Measurements from ENCODE around the gene UTP25. TPM values are rescaled to one million over a fixed set of nuclear protein-coding genes. Genes with fewer than 3 reads are reported as not detected.

The UTP25 gene
- total RNA-seq, 1 experiment from 2014 or later, result 12.7 TPM

DNA sequence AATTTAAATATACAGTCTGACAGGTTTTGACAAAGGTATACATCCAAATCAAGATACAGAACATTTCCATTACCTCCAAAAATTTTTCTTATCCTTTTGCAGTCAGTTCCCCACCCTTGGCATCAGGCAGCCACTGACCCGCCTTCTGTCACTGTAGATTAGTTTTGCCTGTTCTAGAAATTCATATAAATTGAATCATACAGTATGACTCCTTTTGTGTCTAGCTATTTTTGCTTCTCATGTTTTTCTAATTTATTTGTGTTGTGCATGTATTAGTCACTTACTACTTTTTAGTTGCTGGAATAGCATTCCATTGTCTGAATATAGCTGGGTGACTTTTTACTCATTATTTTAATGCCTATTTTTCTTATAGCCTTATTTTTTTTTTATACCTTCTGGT is 3.8 kb downstream of the UTP25 start:
- Histone ChIP-seq H3K27me3 (ENCODE audit: insufficient read depth, low read length) (no peaks in the 10 kb centered on the region), H3K4me2 (ENCODE audit: low read length) (no peak overlapping the region), H3K9me2 (ENCODE audit: insufficient read depth) (no peaks in the 10 kb centered on the region), H3K9me3 (ENCODE audit: control insufficient read depth in 1 of 2, insufficient read depth in 1 of 2, low read depth in 1 of 2, low read length in 2 of 2) (no peaks in the 10 kb centered on the region), H4K20me1 (ENCODE audit: insufficient read depth) (no peaks in the 10 kb centered on the region), H3K4me1 (ENCODE audit: control insufficient read depth in 1 of 2, insufficient read depth in 2 of 2, low read length in 2 of 2) (peaks cover 0 to 26% of the 10 kb centered on the region in 2 experiments; a peak in 1 of 4 replicates), H3K4me3 (replicated peaks in 1 of 2; ENCODE audit: low read depth in 1 of 2, low read length in 2 of 2) (no peak overlapping the region), H2AFZ (ENCODE audit: low read depth, low read length, poor library complexity, severe bottlenecking) (no peak overlapping the region), H3K27ac (ENCODE audit: low read depth, low read length) (no peak overlapping the region), H3K36me3 (ENCODE audit: control insufficient read depth in 1 of 2, insufficient read depth in 2 of 2, low read length in 2 of 2) (peaks cover 42 to 44% of the 10 kb centered on the region in 2 experiments), H3K79me2 (ENCODE audit: insufficient read depth, low read length) (peaks cover 41% of the 10 kb centered on the region), H3K9ac (ENCODE audit: low read length) (no peak overlapping the region)
- no peak for ATAC-seq
- TF ChIP-seq EGR1 (IDR thresholded peaks at IDR 0.05; ENCODE audit: low read depth), result no peak
- no peak for TF ChIP-seq RAD21 (IDR thresholded peaks at IDR 0.05; ENCODE audit: low read depth)
- no peak for TF ChIP-seq ZBTB33 (IDR thresholded peaks at IDR 0.05; ENCODE audit: extremely low read depth, insufficient replicate concordance, low read length)
- no peak for TF ChIP-seq ZFX (IDR thresholded peaks at IDR 0.05)
- no peak for TF ChIP-seq CBX3 (IDR thresholded peaks at IDR 0.05; ENCODE audit: low read depth)
- TF ChIP-seq ELF1 (IDR thresholded peaks at IDR 0.05; ENCODE audit: borderline replicate concordance, low read depth), result no peak
- no peak for TF ChIP-seq CTCF (IDR thresholded peaks at IDR 0.05 in 2 of 3, conservative IDR thresholded peaks at IDR 0.05 in 1 of 3; ENCODE audit: borderline replicate concordance in 1 of 3, insufficient read depth in 1 of 3, low read depth in 2 of 3, low read length in 2 of 3)
- TF ChIP-seq SP1 (IDR thresholded peaks at IDR 0.05; ENCODE audit: low read depth), result no peak
- no peak for TF ChIP-seq SIN3A (IDR thresholded peaks at IDR 0.05; ENCODE audit: low read depth)
- TF ChIP-seq POLR2A (IDR thresholded peaks at IDR 0.05; ENCODE audit: borderline replicate concordance, extremely low read depth, insufficient read depth, insufficient read length), result no peak
- no peak for TF ChIP-seq ATF3 (IDR thresholded peaks at IDR 0.05)
- TF ChIP-seq, protein P1, sequence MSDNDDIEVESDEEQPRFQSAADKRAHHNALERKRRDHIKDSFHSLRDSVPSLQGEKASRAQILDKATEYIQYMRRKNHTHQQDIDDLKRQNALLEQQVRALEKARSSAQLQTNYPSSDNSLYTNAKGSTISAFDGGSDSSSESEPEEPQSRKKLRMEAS (IDR thresholded peaks at IDR 0.05), result no peak
- ChIA-PET CTCF (no interaction called here), RAD21 (ENCODE audit: low non-redundant PET in 1 of 2, low total read pairs in 2 of 2, uncharacterized antibody in 2 of 2, unreplicated experiment in 2 of 2) (no interaction called here), POLR2A (no interaction called here)
- no peak for DNase-seq (ENCODE audit: low read depth, low spot score)
- intact Hi-C loops (cut with micrococcal nuclease), result no loop called here
- BruUV-seq (replicated peaks), result no TSS peak
